ENCODE data around the gene ENTPD1. TPM values are rescaled to one million over a fixed set of nuclear protein-coding genes. Genes with fewer than 3 reads are reported as not detected.

The ENTPD1 gene
- polyA plus RNA-seq, 1 donor, result 10.4 TPM

- DNase-seq, result no peak
Observed at GRCh38 chr10:95832216-95833041, 76.5 kb downstream of the ENTPD1 start.

- no peak for DNase-seq
Observed at GRCh38 chr10:95833042-95833610, 77.2 kb downstream of the ENTPD1 start.

GRCh38 chr10:95834406-95834805 lies 78.4 kb downstream of the ENTPD1 start:
- DNase-seq, result no peak

- DNase-seq, result no peak
Observed at GRCh38 chr10:95835149-95835860, 79.3 kb downstream of the ENTPD1 start.

- DNase-seq, result no peak
Observed at GRCh38 chr10:95835911-95836310, 79.9 kb downstream of the ENTPD1 start.

- DNase-seq, result no peak
Observed at GRCh38 chr10:95836610-95837355, 80.8 kb downstream of the ENTPD1 start.

GRCh38 chr10:95837356-95837776 lies 81.4 kb downstream of the ENTPD1 start:
- DNase-seq, result no peak

- DNase-seq, result no peak
Observed at GRCh38 chr10:95837783-95838182, 81.8 kb downstream of the ENTPD1 start.

GRCh38 chr10:95840121-95840520 lies 84.2 kb downstream of the ENTPD1 start:
- DNase-seq, result no peak

- DNase-seq, result no peak
Observed at GRCh38 chr10:95840681-95841080, 84.7 kb downstream of the ENTPD1 start.

GRCh38 chr10:95841661-95842498 lies 85.9 kb downstream of the ENTPD1 start:
- DNase-seq, result peak; percentile 39

GRCh38 chr10:95845411-95845810 lies 89.4 kb downstream of the ENTPD1 start:
- no peak for DNase-seq

GRCh38 chr10:95847007-95847406 lies 91.0 kb downstream of the ENTPD1 start:
- no peak for DNase-seq

- DNase-seq, result no peak
Observed at GRCh38 chr10:95848841-95849240, 92.9 kb downstream of the ENTPD1 start.

GRCh38 chr10:95850791-95851190 lies 94.8 kb downstream of the ENTPD1 start:
- DNase-seq, result no peak

- peak; percentile 43 for DNase-seq
Observed at GRCh38 chr10:95860166-95860940, 104.4 kb downstream of the ENTPD1 start.

GRCh38 chr10:95861386-95861785 lies 105.4 kb downstream of the ENTPD1 start:
- no peak for DNase-seq

GRCh38 chr10:95864906-95865813 lies 109.2 kb downstream of the ENTPD1 start:
- DNase-seq, result peak; percentile 33

GRCh38 chr10:95865814-95866466 lies 110.0 kb downstream of the ENTPD1 start:
- DNase-seq, result no peak

Measured in hindlimb muscle (tissue), 1 donor.